Stomach (tissue), 4 donors: Measurements from ENCODE around the gene CELF2.

Experiments
- EP300 ChIP-seq: sonication (generic); formaldehyde crosslinking; IDR thresholded peaks from one replicate; pipeline ENCODE4 v1.6.1; 2017; ENCODE audit warnings: antibody characterized with exemption
- POLR2AphosphoS5 ChIP-seq, 3 donors: sonication (generic); formaldehyde crosslinking; IDR thresholded peaks; one replicate each; pipeline ENCODE4 v1.6.1; 2016; ENCODE audit warnings: antibody characterized with exemption in 3 of 3

- no peak for TF ChIP-seq POLR2AphosphoS5 (IDR thresholded peaks at IDR 0.05)
- no peak for TF ChIP-seq EP300
Measured at GRCh38 chr10:10992072-10992471, 25.6 kb upstream of the CELF2 start.
